ENCODE measurements around the gene TBXAS1.

DNA sequence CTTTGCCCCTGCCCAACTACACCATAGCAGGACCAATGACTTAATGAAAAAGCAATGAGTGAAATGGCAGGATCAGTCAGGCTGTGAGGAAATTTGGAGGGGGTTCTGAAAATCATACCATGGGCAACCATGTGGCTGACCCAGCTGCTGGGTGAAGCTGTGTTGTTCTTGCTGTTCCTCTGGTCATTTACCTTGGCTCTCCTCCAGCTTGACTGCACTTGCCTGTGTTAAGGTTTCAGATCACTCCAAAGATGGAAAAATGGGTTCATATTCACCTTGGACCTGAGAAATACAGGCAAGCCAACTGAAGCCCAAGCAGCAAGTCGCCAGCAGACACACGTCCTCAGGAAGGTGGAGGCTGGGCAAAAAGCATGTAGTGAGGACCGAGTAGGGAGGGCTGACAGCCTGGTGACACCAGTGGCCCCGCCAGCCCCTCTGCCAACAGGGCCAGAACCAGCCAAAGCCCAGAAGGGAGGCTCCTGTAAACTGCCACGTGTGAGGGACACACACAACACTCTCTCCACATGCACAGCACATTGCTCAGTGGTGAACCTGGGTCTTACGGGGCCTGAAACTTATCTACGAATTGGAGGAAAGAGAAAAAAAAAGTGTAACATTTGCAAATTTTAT is 193.6 kb downstream of the TBXAS1 start:
- TF ChIP-seq POLR2A (IDR thresholded peaks at IDR 0.05), result no peak
- TF ChIP-seq, protein P1, sequence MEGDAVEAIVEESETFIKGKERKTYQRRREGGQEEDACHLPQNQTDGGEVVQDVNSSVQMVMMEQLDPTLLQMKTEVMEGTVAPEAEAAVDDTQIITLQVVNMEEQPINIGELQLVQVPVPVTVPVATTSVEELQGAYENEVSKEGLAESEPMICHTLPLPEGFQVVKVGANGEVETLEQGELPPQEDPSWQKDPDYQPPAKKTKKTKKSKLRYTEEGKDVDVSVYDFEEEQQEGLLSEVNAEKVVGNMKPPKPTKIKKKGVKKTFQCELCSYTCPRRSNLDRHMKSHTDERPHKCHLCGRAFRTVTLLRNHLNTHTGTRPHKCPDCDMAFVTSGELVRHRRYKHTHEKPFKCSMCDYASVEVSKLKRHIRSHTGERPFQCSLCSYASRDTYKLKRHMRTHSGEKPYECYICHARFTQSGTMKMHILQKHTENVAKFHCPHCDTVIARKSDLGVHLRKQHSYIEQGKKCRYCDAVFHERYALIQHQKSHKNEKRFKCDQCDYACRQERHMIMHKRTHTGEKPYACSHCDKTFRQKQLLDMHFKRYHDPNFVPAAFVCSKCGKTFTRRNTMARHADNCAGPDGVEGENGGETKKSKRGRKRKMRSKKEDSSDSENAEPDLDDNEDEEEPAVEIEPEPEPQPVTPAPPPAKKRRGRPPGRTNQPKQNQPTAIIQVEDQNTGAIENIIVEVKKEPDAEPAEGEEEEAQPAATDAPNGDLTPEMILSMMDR (IDR thresholded peaks at IDR 0.05), result no peak
